Parathyroid adenoma (tissue), 2 donors: Measurements from ENCODE around the gene PRKCQ.

Experiments used
- H2AFZ ChIP-seq: fragments of 300-600 bp; sonication (generic); one replicate; pipeline ENCODE4 v1.7.0; 2017; ENCODE audit warnings: antibody characterized with exemption, mild to moderate bottlenecking
- H3K27ac ChIP-seq: fragments of 300-600 bp; sonication (generic); one replicate; pipeline ENCODE4 v1.7.0; 2017
- H3K27me3 ChIP-seq: fragments of 300-600 bp; sonication (generic); one replicate; pipeline ENCODE4 v1.7.0; 2017; ENCODE audit warnings: low read length; ENCODE audit not compliant: control insufficient read depth, insufficient read depth
- H3K36me3 ChIP-seq: fragments of 300-600 bp; sonication (generic); one replicate; pipeline ENCODE4 v1.7.0; 2017; ENCODE audit warnings: low read length; ENCODE audit not compliant: control insufficient read depth, insufficient read depth
- H3K4me1 ChIP-seq: fragments of 300-600 bp; sonication (generic); one replicate; pipeline ENCODE4 v1.7.0; 2017; ENCODE audit warnings: control low read depth
- H3K4me2 ChIP-seq: fragments of 300-600 bp; sonication (generic); one replicate; pipeline ENCODE4 v1.7.0; 2017; ENCODE audit warnings: low read length
- H3K4me3 ChIP-seq: fragments of 300-600 bp; sonication (generic); one replicate; pipeline ENCODE4 v1.7.0; 2017; ENCODE audit warnings: low read depth, low read length
- H3K79me2 ChIP-seq: fragments of 300-600 bp; sonication (generic); one replicate; pipeline ENCODE4 v1.7.0; 2017; ENCODE audit warnings: control low read depth
- H3K9ac ChIP-seq: fragments of 300-600 bp; sonication (generic); one replicate; pipeline ENCODE4 v1.7.0; 2017; ENCODE audit warnings: mild to moderate bottlenecking
- H3K9me3 ChIP-seq: fragments of 300-600 bp; sonication (generic); one replicate; pipeline ENCODE4 v1.7.0; 2017; ENCODE audit warnings: low read length; ENCODE audit not compliant: control insufficient read depth
- TF ChIP-seq, protein P1 (sequence below): fragments of 300-600 bp; sonication (generic); IDR thresholded peaks from one replicate; pipeline ENCODE4 v1.7.0; 2017; ENCODE audit warnings: antibody characterized with exemption, mild to moderate bottlenecking
- donor health status: primary hyperparathyroidism.

The PRKCQ gene

GRCh38 chr10:6498771-6499170 is 81.3 kb downstream of the PRKCQ start:
- no peaks in the 10 kb centered on the region for H3K36me3 ChIP-seq
- H3K27me3 ChIP-seq, result no peaks in the 10 kb centered on the region
- H3K4me2 ChIP-seq, result no peak overlapping the region
- H2AFZ ChIP-seq, result no peak overlapping the region
- no peak overlapping the region for H3K27ac ChIP-seq
- TF ChIP-seq, protein P1, sequence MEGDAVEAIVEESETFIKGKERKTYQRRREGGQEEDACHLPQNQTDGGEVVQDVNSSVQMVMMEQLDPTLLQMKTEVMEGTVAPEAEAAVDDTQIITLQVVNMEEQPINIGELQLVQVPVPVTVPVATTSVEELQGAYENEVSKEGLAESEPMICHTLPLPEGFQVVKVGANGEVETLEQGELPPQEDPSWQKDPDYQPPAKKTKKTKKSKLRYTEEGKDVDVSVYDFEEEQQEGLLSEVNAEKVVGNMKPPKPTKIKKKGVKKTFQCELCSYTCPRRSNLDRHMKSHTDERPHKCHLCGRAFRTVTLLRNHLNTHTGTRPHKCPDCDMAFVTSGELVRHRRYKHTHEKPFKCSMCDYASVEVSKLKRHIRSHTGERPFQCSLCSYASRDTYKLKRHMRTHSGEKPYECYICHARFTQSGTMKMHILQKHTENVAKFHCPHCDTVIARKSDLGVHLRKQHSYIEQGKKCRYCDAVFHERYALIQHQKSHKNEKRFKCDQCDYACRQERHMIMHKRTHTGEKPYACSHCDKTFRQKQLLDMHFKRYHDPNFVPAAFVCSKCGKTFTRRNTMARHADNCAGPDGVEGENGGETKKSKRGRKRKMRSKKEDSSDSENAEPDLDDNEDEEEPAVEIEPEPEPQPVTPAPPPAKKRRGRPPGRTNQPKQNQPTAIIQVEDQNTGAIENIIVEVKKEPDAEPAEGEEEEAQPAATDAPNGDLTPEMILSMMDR, result no peak
- H3K79me2 ChIP-seq, result no peaks in the 10 kb centered on the region
- no peak overlapping the region for H3K9ac ChIP-seq
- H3K9me3 ChIP-seq, result no peaks in the 10 kb centered on the region
- H3K4me3 ChIP-seq, result no peak overlapping the region
- H3K4me1 ChIP-seq, result no peaks in the 10 kb centered on the region

GRCh38 chr10:6497620-6498019 is 82.5 kb downstream of the PRKCQ start:
- Histone ChIP-seq H3K4me2 (no peak overlapping the region), H3K9me3 (no peaks in the 10 kb centered on the region), H3K27ac (no peak overlapping the region), H2AFZ (no peak overlapping the region), H3K27me3 (no peaks in the 10 kb centered on the region), H3K9ac (no peak overlapping the region), H3K4me3 (no peak overlapping the region), H3K4me1 (no peaks in the 10 kb centered on the region), H3K79me2 (no peaks in the 10 kb centered on the region), H3K36me3 (no peaks in the 10 kb centered on the region)
- TF ChIP-seq, protein P1, result no peak

DNA sequence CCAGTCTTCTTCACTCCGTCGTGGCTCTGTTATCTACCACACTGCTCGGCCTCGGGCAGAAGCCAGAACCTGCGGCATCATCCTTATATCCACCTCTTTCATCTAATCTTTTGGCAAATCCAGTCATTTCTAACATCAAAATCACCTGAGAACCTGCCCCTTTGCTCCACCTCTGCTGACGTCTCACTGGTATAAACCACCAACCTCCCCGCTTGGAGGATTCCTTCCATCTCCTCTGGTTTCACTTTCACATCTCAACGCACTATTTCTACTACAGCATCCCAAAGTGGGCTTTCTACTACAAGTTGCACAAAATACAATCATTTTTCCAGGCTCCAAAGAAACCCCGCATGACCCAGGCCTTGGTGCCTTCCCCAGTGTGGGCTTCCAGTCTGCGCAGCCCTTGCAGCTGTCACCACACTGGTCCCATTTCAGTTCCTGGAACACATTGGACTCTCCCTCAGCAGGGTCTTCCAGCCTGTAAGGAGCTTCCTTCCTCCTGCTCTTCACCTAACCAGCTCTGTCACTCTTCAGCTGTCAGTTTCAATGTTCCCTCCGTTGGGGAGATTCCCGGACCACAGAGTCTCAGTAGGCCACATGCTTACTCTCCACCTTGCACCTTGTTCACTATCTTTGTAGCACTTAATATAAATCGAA is 85.0 kb downstream of the PRKCQ start:
- H3K4me1 ChIP-seq, result no peaks in the 10 kb centered on the region
- H3K36me3 ChIP-seq, result no peaks in the 10 kb centered on the region
- H3K27ac ChIP-seq, result no peak overlapping the region
- no peak overlapping the region for H3K4me2 ChIP-seq
- H3K4me3 ChIP-seq, result no peak overlapping the region
- H3K9me3 ChIP-seq, result no peaks in the 10 kb centered on the region
- no peak overlapping the region for H2AFZ ChIP-seq
- H3K27me3 ChIP-seq, result no peaks in the 10 kb centered on the region
- H3K79me2 ChIP-seq, result no peaks in the 10 kb centered on the region
- no peak overlapping the region for H3K9ac ChIP-seq
- TF ChIP-seq, protein P1, result no peak

DNA sequence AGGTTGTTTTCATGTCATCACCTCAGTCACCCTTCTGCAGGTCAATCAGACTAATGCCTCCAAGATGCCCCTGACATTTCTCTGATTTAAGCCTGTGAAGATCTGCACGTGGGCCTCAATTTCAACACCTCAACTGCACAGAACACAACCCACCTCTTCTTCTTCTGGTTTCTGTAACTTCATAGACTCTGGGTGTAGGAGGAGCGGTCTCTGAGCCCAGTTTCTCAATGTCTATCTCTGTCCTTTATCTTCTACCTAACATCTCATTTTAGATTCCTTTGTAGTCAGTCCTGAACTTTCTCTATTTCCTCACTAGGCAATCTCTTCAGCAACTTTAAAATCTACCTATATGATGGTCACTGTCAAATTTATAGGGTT is 85.6 kb downstream of the PRKCQ start:
- TF ChIP-seq, protein P1, result no peak
- no peaks in the 10 kb centered on the region for H3K4me1 ChIP-seq
- no peaks in the 10 kb centered on the region for H3K9me3 ChIP-seq
- no peak overlapping the region for H3K9ac ChIP-seq
- H2AFZ ChIP-seq, result no peak overlapping the region
- H3K4me2 ChIP-seq, result no peak overlapping the region
- no peak overlapping the region for H3K27ac ChIP-seq
- no peaks in the 10 kb centered on the region for H3K79me2 ChIP-seq
- H3K4me3 ChIP-seq, result no peak overlapping the region
- no peaks in the 10 kb centered on the region for H3K27me3 ChIP-seq
- no peaks in the 10 kb centered on the region for H3K36me3 ChIP-seq
